ENCODE measurements around the gene SREBF2. TPM values are rescaled to one million over a fixed set of nuclear protein-coding genes. Genes with fewer than 3 reads are reported as not detected.

SREBF2 gene
- total and polyA plus RNA-seq, 2 of the 8 experiments (the other 6 are each of a cell fraction or from before 2014, with no cell fraction given) = 125 to 144 TPM

DNA sequence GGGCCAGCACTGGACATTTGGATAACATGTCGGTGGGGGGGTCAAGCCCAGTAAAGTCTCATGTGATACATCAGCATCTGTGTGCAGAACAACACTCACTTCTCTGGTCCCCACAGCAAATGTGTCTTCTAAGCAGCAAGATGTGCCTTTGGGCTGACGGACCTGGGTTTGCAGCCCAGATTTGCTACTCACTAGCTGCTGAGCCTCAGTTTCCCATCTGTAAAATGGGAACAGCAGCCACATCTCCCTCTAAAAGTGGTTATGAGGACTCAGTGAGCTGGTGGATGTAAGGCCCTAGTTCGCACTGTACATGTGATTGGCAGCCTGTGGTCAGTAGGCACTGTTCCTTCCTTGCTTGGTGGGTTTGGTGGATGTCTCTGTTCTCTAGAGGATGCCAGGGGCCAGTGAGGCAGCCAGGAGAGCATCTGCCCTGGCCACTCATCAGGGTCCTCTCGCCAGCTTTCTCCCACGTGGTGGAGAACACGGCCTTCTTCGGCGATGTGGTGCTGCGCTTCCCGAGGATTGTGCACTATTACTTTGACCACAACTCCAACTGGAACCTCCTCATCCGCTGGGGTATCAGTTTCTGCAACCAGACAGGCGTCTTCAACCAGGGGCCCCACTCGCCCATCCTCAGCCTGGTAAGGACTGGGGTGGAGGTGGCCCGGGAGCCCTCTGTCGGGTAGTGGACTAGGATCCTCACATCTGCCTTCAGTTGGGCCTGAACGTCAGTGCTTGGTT, 19.9 kb upstream of the SREBF2 start (continued):
- TF ChIP-seq, protein P1, sequence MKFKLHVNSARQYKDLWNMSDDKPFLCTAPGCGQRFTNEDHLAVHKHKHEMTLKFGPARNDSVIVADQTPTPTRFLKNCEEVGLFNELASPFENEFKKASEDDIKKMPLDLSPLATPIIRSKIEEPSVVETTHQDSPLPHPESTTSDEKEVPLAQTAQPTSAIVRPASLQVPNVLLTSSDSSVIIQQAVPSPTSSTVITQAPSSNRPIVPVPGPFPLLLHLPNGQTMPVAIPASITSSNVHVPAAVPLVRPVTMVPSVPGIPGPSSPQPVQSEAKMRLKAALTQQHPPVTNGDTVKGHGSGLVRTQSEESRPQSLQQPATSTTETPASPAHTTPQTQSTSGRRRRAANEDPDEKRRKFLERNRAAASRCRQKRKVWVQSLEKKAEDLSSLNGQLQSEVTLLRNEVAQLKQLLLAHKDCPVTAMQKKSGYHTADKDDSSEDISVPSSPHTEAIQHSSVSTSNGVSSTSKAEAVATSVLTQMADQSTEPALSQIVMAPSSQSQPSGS (IDR thresholded peaks at IDR 0.05; ENCODE audit: low read length) = no peak
- TF ChIP-seq EP300 (IDR thresholded peaks at IDR 0.05; ENCODE audit: borderline replicate concordance in 1 of 2, low read depth in 2 of 2, low read length in 2 of 2) = no peak
- no peak for TF ChIP-seq CBX5 (IDR thresholded peaks at IDR 0.05; ENCODE audit: low read depth, low read length)
- TF ChIP-seq KDM1A (IDR thresholded peaks at IDR 0.05; ENCODE audit: borderline replicate concordance, low read length) = no peak
- TF ChIP-seq, protein P2, sequence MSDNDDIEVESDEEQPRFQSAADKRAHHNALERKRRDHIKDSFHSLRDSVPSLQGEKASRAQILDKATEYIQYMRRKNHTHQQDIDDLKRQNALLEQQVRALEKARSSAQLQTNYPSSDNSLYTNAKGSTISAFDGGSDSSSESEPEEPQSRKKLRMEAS (IDR thresholded peaks at IDR 0.05) = no peak
- TF ChIP-seq CHD2 (IDR thresholded peaks at IDR 0.05; ENCODE audit: low read length) = no peak
- no peak for TF ChIP-seq EZH2 (IDR thresholded peaks at IDR 0.05; ENCODE audit: low read depth, low read length, severe bottlenecking)
- TF ChIP-seq RAD21 (IDR thresholded peaks at IDR 0.05 in 1 of 2, conservative IDR thresholded peaks at IDR 0.05 in 1 of 2; ENCODE audit: low read depth in 2 of 2, low read length in 2 of 2) = no peak
- no peak for TF ChIP-seq GTF2F1 (IDR thresholded peaks at IDR 0.05; ENCODE audit: borderline replicate concordance, low read depth, low read length)

Measured in H1 (cell line).